Measurements from ENCODE around the gene MFSD12.
A peak's percentile ranks its signal among the peaks of the same experiment; 100 is the strongest.

MFSD12 gene

DNA sequence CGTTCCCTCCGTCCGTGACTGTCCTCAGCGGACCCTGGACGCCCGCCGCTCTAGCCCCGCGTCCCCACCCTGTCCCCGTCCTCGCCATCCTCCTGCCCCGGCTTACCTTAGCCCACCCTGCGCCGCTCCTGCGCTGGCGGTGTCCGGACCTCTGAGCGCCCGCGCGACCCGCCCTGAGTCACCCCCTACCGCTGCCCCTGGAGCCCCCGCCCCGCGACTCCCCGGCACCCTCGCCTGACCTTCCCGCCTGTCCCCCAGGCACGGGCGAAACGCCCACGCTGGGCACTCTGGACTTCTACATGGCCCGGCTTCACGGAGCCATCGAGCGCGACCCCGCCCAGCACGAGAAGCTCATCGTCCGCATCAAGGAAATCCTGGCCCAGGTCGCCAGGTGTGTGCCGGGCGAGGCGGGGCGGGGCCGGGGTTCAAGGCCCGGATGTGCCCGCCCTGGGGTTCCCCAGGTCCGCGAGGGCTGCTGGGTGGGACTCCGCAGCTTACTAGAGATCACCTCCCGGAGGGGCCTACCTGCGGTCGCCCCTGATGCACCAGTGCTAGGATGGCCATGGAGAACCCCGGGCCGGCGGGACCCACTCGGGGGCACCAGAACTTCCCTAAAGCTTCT, 20.4 kb upstream of the MFSD12 start:
- H3K4me1 ChIP-seq (ENCODE audit: insufficient read depth, poor library complexity, severe bottlenecking): no peaks in the 10 kb centered on the region
- DNase-seq (ENCODE audit: low spot score): no peak
- peaks cover 15% of the 10 kb centered on the region for H3K36me3 ChIP-seq (ENCODE audit: low read depth)
- H3K27me3 ChIP-seq (ENCODE audit: insufficient read depth, poor library complexity, severe bottlenecking): no peaks in the 10 kb centered on the region
- TF ChIP-seq, protein P1, sequence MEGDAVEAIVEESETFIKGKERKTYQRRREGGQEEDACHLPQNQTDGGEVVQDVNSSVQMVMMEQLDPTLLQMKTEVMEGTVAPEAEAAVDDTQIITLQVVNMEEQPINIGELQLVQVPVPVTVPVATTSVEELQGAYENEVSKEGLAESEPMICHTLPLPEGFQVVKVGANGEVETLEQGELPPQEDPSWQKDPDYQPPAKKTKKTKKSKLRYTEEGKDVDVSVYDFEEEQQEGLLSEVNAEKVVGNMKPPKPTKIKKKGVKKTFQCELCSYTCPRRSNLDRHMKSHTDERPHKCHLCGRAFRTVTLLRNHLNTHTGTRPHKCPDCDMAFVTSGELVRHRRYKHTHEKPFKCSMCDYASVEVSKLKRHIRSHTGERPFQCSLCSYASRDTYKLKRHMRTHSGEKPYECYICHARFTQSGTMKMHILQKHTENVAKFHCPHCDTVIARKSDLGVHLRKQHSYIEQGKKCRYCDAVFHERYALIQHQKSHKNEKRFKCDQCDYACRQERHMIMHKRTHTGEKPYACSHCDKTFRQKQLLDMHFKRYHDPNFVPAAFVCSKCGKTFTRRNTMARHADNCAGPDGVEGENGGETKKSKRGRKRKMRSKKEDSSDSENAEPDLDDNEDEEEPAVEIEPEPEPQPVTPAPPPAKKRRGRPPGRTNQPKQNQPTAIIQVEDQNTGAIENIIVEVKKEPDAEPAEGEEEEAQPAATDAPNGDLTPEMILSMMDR (IDR thresholded peaks at IDR 0.05; ENCODE audit: poor library complexity, severe bottlenecking): no peak
- H3K9me3 ChIP-seq (ENCODE audit: severe bottlenecking): no peaks in the 10 kb centered on the region
- H3K27ac ChIP-seq (ENCODE audit: poor library complexity, severe bottlenecking): no peak overlapping the region
- no peak overlapping the region for H3K4me3 ChIP-seq (ENCODE audit: severe bottlenecking)
- ATAC-seq (ENCODE audit: low read depth): no peak

DNA sequence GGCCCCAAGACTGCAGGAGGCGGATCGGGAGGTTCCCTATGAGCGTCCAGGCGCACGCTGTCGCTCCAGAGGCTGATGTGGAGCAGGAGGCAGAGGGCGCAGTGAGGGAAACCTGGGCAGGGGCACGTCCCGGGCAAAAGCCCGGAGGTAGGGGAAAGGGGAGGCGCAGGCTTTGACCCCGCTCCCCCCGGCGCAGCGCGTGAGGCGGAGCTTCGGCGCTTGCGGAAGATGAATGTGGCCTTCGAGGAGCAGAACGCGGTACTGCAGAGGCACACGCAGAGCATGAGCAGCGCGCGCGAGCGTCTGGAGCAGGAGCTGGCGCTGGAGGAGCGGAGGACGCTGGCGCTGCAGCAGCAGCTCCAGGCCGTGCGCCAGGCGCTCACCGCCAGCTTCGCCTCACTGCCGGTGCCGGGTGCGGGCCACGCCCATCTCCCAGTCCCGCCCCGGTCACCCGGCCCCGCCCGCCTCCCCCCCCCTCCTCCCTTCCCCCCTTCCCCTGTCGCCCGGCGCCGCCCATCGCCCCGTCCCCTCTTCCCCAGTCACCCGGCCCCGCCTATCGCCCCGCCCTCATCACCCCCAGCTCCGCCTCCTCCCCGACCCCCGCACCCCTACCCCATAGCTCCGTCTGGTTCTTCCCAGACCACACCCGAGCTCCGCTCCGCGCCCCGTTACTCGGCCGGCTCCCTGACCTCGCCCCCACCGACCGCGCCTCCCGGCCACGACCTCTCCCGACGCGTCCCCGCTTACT, 19.5 kb upstream of the MFSD12 start:
- no peak overlapping the region for H3K4me3 ChIP-seq (ENCODE audit: severe bottlenecking)
- H3K9me3 ChIP-seq (ENCODE audit: severe bottlenecking): no peaks in the 10 kb centered on the region
- TF ChIP-seq, protein P1 (IDR thresholded peaks at IDR 0.05; ENCODE audit: poor library complexity, severe bottlenecking): no peak
- no peak overlapping the region for H3K27ac ChIP-seq (ENCODE audit: poor library complexity, severe bottlenecking)
- DNase-seq (ENCODE audit: low spot score) (no peak), ATAC-seq (ENCODE audit: low read depth) (no peak)
- H3K36me3 ChIP-seq (ENCODE audit: low read depth): peaks cover 15% of the 10 kb centered on the region
- peaks cover 2% of the 10 kb centered on the region for H3K4me1 ChIP-seq (ENCODE audit: insufficient read depth, poor library complexity, severe bottlenecking)
- H3K27me3 ChIP-seq (ENCODE audit: insufficient read depth, poor library complexity, severe bottlenecking): no peaks in the 10 kb centered on the region

DNA sequence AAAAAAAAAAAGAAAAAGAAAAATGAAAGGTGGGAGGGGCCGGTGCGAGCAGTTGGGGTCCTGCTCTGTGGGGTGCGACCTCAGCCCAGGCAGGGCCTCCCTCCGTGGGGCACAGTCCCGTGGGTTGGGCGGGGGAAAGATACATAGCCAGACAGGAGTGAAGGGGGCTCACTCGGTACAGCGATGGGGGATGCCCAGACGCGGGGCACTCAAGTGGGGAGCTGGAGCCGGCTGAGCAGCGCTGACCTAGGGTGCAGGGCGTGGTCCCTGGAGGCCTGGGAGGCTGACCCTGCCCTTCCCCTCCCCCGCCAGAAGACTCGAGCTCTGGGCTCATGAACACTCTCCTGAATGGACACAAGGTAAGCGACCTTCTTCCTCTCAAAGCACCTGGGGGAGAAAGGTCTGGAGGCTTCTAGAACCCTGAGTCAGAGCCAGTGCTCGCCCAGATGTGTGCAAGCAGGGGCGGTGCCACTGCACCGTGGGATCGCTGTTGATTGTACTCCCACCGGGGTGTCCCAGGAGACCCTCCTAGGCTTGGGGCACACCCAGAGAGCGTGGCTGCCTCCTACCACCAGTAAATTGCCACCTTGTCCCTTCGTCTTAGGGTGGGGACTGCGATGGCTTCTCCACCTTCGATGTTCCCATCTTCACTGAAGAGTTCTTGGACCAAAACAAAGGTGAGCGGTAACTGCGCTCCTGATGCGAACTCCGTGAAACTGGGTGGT, 18.7 kb upstream of the MFSD12 start:
- Histone ChIP-seq H3K27ac (ENCODE audit: poor library complexity, severe bottlenecking) (no peak overlapping the region), H3K9me3 (ENCODE audit: severe bottlenecking) (no peaks in the 10 kb centered on the region), H3K27me3 (ENCODE audit: insufficient read depth, poor library complexity, severe bottlenecking) (no peaks in the 10 kb centered on the region), H3K4me1 (ENCODE audit: insufficient read depth, poor library complexity, severe bottlenecking) (peaks cover 2% of the 10 kb centered on the region), H3K4me3 (ENCODE audit: severe bottlenecking) (no peak overlapping the region), H3K36me3 (ENCODE audit: low read depth) (peaks cover 15% of the 10 kb centered on the region)
- ATAC-seq (ENCODE audit: low read depth): no peak
- TF ChIP-seq, protein P1 (IDR thresholded peaks at IDR 0.05; ENCODE audit: poor library complexity, severe bottlenecking): no peak
- no peak for DNase-seq (ENCODE audit: low spot score)

DNA sequence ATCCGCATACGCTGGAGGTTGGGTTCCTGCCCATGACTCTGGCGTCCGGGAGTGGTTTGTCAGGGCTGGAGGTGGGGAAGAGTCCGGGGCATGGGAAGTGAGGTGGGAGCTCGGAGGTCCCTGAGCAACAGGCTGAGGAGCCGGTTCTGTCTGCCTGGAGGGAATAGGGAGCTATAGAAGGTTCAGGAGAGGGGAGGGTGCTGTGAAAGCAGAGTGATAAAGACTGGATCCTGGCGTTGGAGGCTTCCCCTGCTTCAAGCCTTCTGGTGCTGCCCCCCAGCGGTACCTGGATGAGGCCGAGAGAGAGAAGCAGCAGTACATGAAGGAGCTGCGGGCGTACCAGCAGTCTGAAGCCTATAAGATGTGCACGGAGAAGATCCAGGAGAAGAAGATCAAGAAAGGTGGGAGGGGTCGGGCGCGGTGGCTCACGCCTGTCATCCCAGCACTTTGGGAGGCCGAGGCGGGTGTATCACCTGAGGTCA, 17.9 kb upstream of the MFSD12 start:
- H3K4me1 ChIP-seq (ENCODE audit: insufficient read depth, poor library complexity, severe bottlenecking): peaks cover 2% of the 10 kb centered on the region
- DNase-seq (ENCODE audit: low spot score) (no peak), ATAC-seq (ENCODE audit: low read depth) (no peak)
- H3K9me3 ChIP-seq (ENCODE audit: severe bottlenecking): no peaks in the 10 kb centered on the region
- H3K27me3 ChIP-seq (ENCODE audit: insufficient read depth, poor library complexity, severe bottlenecking): no peaks in the 10 kb centered on the region
- no peak overlapping the region for H3K27ac ChIP-seq (ENCODE audit: poor library complexity, severe bottlenecking)
- TF ChIP-seq, protein P1 (IDR thresholded peaks at IDR 0.05; ENCODE audit: poor library complexity, severe bottlenecking): peak; percentile 48
- H3K36me3 ChIP-seq (ENCODE audit: low read depth): peaks cover 15% of the 10 kb centered on the region
- H3K4me3 ChIP-seq (ENCODE audit: severe bottlenecking): no peak overlapping the region
